Measurements from ENCODE around the gene BTBD17.
"Not testable (repeated sequence)": the region's sequence is repeated elsewhere in the genome, so short reads cannot be mapped to it uniquely, and the experiment has no call there.

Gene BTBD17, protein sequence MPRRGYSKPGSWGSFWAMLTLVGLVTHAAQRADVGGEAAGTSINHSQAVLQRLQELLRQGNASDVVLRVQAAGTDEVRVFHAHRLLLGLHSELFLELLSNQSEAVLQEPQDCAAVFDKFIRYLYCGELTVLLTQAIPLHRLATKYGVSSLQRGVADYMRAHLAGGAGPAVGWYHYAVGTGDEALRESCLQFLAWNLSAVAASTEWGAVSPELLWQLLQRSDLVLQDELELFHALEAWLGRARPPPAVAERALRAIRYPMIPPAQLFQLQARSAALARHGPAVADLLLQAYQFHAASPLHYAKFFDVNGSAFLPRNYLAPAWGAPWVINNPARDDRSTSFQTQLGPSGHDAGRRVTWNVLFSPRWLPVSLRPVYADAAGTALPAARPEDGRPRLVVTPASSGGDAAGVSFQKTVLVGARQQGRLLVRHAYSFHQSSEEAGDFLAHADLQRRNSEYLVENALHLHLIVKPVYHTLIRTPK

GRCh38 chr17:74361230-74362068 lies at the start of gene BTBD17:
Gene BTBD17 (minus strand): TSS chr17:74361868. CDS start chr17:74361819, 49 bp downstream.
- ChIA-PET CTCF (interaction anchor here (1.0 to 1.8 kb wide), 3 partner anchors 8 to 96 kb away, joined by 4 to 5 read pairs (median 4); no protein-coding TSS in a partner anchor), POLR2A (no interaction called here)
- no peak within 1 kb of the TSS for H3K4me3 ChIP-seq (ENCODE audit: low read depth, low read length)
- TF ChIP-seq CTCF (IDR thresholded peaks at IDR 0.05; ENCODE audit: insufficient read depth, low read length, missing control alignments) = peak; percentile 61
- no peak for DNase-seq (ENCODE audit: low read depth, low spot score)

- no peak for DNase-seq (ENCODE audit: low read depth, low spot score)
- TF ChIP-seq CTCF (IDR thresholded peaks at IDR 0.05; ENCODE audit: insufficient read depth, low read length, missing control alignments) = no peak
- POLR2A ChIA-PET = no interaction called here
- H3K4me3 ChIP-seq (ENCODE audit: low read depth, low read length) = no peak overlapping the region
- CTCF ChIA-PET = no interaction called here
Observed at GRCh38 chr17:74410001-74410443, 48.4 kb upstream of the BTBD17 start.

- ChIA-PET POLR2A (no interaction called here), CTCF (no interaction called here)
- TF ChIP-seq CTCF (IDR thresholded peaks at IDR 0.05; ENCODE audit: insufficient read depth, low read length, missing control alignments) = no peak
- no peak overlapping the region for H3K4me3 ChIP-seq (ENCODE audit: low read depth, low read length)
- DNase-seq (ENCODE audit: low read depth, low spot score) = no peak
Observed at GRCh38 chr17:74408815-74409214, 47.1 kb upstream of the BTBD17 start.

DNA sequence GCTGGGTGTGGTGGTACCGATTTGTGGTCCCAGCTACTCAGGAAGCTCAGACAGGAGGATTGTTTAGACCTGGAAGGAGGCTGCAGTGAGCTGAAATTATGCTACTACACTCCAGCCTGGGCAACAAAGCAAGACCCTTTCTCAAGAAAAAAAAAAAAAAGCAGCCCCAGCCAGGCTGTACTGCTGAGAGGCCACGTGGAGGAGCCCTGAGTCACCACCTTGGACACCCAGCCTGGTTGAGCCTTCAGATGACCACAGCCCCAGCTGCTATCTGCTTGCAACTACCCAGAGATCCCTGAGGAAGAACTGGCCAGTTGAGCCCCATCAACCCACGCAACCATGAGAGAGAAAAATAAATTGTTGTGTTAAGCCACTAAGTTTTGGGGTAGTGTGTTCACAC lies 46.6 kb upstream of the BTBD17 start:
- CTCF ChIA-PET = no interaction called here
- POLR2A ChIA-PET = no interaction called here
- no peak for TF ChIP-seq CTCF (IDR thresholded peaks at IDR 0.05; ENCODE audit: insufficient read depth, low read length, missing control alignments)
- DNase-seq (ENCODE audit: low read depth, low spot score) = no peak
- H3K4me3 ChIP-seq (ENCODE audit: low read depth, low read length) = no peak overlapping the region

GRCh38 chr17:74407384-74407783 lies 45.7 kb upstream of the BTBD17 start:
- no peak for DNase-seq (ENCODE audit: low read depth, low spot score)
- TF ChIP-seq CTCF (IDR thresholded peaks at IDR 0.05; ENCODE audit: insufficient read depth, low read length, missing control alignments) = no peak
- CTCF ChIA-PET = no interaction called here
- POLR2A ChIA-PET = no interaction called here
- no peak overlapping the region for H3K4me3 ChIP-seq (ENCODE audit: low read depth, low read length)

DNA sequence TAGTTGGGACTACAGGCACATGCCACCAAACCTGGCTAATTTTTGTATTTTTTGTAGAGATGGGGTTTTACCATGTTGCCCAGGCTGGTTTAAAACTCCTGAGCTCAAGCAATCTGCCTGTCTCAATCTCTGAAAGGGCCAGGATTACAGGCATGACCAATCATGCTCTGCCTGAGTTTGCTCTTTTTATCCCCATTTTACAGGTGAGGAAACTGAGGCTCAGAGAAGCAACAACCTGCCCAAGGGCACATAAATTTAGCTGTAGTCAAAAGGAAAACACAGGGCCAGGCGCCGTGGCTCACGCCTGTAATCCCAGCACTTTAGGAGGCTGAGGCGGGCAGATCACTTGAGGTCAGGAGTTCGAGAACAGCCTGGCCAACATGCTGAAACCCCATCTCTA lies 43.6 kb upstream of the BTBD17 start:
- CTCF ChIA-PET = interaction anchor here (1.1 kb wide), 1 partner anchor 51 kb away, joined by 3 read pairs; no protein-coding TSS in a partner anchor
- H3K4me3 ChIP-seq (ENCODE audit: low read depth, low read length); POLR2A ChIA-PET; DNase-seq (ENCODE audit: low read depth, low spot score): not testable (repeated sequence)

All from AG04449 (cell line).